Right renal cortex interstitium (tissue), 3 donors: ENCODE data around the gene DSCAM. TPM values are rescaled to one million over a fixed set of nuclear protein-coding genes. Genes with fewer than 3 reads are reported as not detected.

Source experiments
- DNase-seq, 3 donors: peaks; one replicate each; pipeline ENCODE4 v3.0.0-alpha.2; 2013; ENCODE audit warnings: low read depth in 3 of 3, low spot score in 2 of 3
- polyA plus RNA-seq, 3 donors: library from polyadenylated mRNA; unstranded; fragments of 120-200 nt; gene quantifications; one replicate each; pipeline ENCODE4 v1.2.1, GENCODE V29; 2013; ENCODE audit not compliant: insufficient read length in 3 of 3

The DSCAM gene
- polyA plus RNA-seq, 3 donors: 0.04 to 0.11 (median 0.07) TPM

GRCh38 chr21:39972976-39973770 is 873.8 kb downstream of the DSCAM start:
- DNase-seq: no peak

GRCh38 chr21:39972471-39972870 is 874.5 kb downstream of the DSCAM start:
- DNase-seq: no peak

GRCh38 chr21:39971956-39972355 is 875.0 kb downstream of the DSCAM start:
- no peak for DNase-seq

GRCh38 chr21:39969691-39970364 is 877.1 kb downstream of the DSCAM start:
- DNase-seq: no peak

GRCh38 chr21:39968010-39968409 is 878.9 kb downstream of the DSCAM start:
- no peak for DNase-seq

GRCh38 chr21:39966786-39967185 is 880.2 kb downstream of the DSCAM start:
- no peak for DNase-seq

GRCh38 chr21:39965026-39965425 is 881.9 kb downstream of the DSCAM start:
- DNase-seq: no peak

GRCh38 chr21:39961251-39961650 is 885.7 kb downstream of the DSCAM start:
- no peak for DNase-seq
